GM19397 (cell line): ENCODE measurements around the gene ELOVL6.
A peak's percentile ranks its signal among the peaks of the same experiment; 100 is the strongest.
"Not testable (repeated sequence)": the region's sequence is repeated elsewhere in the genome, so short reads cannot be mapped to it uniquely, and the experiment has no call there.

Experiments
- ATAC-seq: cut with Tn5 transposase; IDR thresholded peaks from one replicate; pipeline ENCODE4 v1.9.1; 2021; ENCODE audit warnings: mild to moderate bottlenecking, moderate library complexity; ENCODE audit not compliant: unreplicated experiment

ELOVL6 gene

GRCh38 chr4:110198435-110199416, at the start of gene ELOVL6:
TSS of gene ELOVL6 (minus strand) at chr4:110198615. CDS start at chr4:110198335, 280 bp downstream.
- ATAC-seq = no peak

GRCh38 chr4:110248100-110248499, 49.7 kb upstream of the ELOVL6 start:
- no peak for ATAC-seq

GRCh38 chr4:110247591-110247990, 49.2 kb upstream of the ELOVL6 start:
- no peak for ATAC-seq

DNA sequence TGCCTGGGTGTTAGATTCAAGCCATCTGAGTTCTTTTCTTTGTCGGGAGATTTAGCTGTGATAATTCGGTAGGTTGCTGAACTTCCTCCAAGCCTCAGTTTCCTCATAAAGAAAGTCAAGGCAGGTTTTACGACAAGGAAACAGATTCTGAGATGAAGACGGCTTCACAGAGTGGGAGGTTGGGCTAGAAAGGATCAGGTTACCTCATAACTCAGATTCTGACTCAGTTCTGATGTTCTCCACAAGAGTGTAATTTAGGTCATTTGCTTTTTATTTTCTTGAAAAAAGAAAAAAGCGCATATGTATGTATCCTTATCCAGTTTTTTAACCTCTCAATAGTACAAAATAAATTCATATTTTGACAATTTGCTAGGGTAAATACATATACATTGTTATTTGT, 47.2 kb upstream of the ELOVL6 start:
- no peak for ATAC-seq

DNA sequence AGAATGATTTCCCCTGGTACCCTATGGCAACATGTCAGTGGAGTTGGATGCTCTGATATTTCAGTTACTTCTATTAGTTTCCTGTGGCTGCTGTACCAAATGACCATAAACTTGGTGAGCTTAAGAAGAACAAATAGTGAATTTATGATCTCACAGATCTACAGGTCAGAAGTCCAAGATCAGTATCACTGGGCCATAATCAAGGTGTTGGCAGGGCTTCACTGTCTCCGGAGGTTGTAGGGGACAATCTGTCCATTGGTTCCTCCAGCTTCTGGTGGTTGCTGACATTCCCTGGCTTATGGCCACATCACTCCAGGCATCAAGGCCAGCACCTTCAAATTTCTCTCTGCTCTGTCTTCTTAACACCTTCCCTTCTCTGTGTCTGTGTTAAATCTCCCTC, 37.9 kb upstream of the ELOVL6 start:
- no peak for ATAC-seq

- ATAC-seq = not testable (repeated sequence)
Observed at GRCh38 chr4:110233581-110233980, 35.2 kb upstream of the ELOVL6 start.

GRCh38 chr4:110231869-110232268, 33.5 kb upstream of the ELOVL6 start:
- ATAC-seq = no peak

DNA sequence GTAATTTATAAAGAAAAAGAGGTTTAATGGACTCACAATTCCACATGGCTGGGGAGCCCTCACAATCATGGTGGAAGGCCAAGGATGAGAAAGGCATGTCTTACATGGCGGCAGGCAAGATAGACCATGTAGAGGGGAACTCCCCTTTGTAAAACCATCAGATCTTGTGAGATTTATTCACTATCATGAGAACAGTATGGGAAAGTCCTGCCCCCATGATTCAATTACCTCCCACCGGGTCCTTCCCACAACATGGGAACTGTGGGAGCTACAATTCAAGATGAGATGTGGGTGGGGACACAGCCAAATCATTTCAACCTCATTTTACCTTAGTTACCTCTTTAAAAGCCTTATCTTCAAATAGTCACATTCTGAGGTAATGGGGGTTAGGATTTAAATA, 30.9 kb upstream of the ELOVL6 start:
- no peak for ATAC-seq

DNA sequence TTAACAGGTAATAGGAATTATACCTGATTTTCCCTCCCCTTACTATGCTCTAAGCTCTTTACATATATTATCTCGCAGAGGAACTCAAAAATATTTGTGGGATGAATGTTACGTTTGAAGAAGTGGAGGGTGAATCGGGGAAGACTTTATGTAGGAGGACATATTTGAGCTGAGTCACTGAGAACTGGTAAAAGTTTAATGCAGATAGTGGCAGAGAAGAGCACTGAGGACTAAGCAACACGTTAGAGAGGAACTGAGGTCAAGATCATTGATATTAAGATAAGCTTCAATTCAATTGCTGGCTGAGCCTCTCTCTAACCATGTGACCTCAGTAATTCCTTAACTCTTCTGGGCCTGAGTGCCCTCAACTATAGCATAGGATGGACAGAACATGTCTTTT, 26.4 kb upstream of the ELOVL6 start:
- ATAC-seq = no peak

DNA sequence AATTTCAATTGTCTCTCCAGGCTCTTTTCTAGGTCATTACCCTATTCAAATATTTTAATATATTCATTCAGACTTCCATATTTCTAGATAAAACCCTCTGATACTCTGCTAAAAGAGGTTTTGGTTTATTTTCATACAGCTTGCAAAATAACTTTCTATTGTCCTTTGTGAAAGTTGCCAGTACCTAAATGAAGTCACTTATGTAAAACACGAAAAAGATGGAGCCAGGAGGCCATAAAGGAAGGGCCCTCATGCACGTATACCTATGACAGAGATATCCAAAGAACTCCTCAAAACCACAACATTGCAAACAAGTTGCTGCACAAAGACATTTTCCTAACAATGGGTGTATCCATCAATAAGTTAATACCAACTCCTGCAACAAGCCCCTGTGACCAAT, 25.7 kb upstream of the ELOVL6 start:
- ATAC-seq = no peak

GRCh38 chr4:110218935-110219334, 20.5 kb upstream of the ELOVL6 start:
- ATAC-seq = not testable (repeated sequence)

- not testable (repeated sequence) for ATAC-seq
Observed at GRCh38 chr4:110217181-110217580, 18.8 kb upstream of the ELOVL6 start.

- ATAC-seq = no peak
Observed at GRCh38 chr4:110216129-110216528, 17.7 kb upstream of the ELOVL6 start.

- ATAC-seq = no peak
Observed at GRCh38 chr4:110211770-110212061, 13.3 kb upstream of the ELOVL6 start.

DNA sequence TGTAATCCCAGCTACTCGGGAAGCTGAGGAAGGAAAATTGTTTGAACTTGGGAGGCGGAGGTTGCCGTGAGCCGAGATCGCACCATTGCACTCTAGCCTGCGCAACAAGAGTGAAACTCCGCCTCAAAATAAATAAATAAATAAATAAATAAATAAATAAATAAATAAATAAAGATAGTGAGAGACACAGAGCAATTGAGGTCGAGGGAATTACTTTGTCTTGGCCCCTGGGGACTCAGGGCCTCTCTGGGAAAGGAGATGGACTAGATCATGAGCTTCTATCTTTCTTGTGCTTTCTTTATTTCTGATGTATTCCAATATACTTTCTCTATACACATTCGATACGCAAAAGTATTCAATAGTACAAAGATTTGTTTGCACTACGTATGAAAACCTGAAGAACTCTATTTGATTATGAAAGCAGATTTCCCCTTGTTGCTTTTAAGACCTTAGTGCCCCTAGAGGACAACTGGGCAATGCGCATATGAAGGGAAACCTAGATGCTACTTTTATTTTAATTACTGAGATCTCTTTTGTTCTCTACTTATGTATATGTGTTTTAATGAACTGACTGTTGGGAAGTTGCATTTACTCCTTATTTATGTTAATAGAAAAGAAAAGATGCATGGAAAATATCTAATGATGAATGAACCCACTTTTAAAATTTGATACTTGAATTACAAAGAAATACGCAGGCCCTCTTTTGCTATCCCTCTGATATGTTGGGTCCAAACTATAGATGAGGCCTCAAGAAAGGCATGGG, 12.8 kb upstream of the ELOVL6 start:
- ATAC-seq = peak; percentile 84

GRCh38 chr4:110208419-110208818, 10.0 kb upstream of the ELOVL6 start:
- no peak for ATAC-seq

DNA sequence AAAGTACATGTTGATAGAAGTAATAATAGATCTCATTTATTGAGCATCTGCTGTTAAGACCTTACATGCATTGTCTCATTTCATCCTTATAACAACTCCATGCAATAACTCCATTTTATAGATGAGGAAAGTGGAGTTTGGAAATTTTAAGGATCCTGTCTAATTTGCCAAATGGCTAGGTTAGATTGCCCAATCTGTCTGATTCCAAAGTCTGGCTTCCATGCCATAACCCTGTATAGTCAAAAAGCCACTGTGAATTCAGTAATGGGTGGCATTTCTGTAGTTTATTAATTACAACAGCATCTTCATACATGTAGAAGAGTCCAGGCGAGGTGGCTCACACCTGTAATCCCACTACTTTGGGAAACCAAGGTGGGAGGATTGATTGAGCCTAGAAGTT, 8.8 kb upstream of the ELOVL6 start:
- ATAC-seq = no peak

GRCh38 chr4:110202024-110202423, 3.6 kb upstream of the ELOVL6 start:
- no peak for ATAC-seq

DNA sequence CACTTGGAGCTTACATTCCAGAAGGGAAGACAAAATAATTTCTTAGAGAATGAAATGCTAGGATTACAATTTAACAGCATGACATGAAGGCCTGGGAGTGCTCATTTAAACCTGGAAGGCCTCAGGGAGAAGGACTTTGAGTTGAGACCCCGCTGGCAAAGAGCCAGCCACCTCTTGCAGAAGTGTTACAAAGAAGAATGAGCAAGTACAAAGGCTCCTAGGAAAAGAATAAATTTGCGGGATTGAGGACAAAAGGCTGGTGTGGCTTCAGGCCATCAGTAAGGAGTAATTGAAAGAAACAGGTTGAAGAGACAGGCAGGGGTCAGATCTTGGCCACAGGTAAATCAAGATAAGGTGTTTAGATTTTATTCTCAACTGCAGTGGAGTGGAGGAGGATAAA, 3.1 kb upstream of the ELOVL6 start:
- no peak for ATAC-seq

GRCh38 chr4:110200689-110201088, 2.3 kb upstream of the ELOVL6 start:
- ATAC-seq = no peak

DNA sequence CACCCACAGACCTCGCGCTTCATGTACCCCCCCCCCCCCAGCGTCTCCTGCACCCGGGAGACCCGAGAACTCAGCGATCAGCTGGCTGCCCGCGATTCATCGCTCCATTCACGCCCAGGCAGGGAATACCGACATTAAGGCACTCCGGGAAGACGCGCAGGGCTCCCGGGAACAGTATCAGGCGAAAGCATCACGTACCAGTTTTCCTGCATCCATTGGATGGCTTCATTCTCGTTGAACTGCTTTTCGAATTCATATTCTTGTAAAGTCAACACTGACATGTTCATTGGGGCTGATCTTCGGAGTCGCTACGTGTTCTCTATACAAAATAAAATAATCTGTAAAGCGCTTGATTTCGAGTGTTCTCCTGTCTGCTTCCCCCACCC, 373 bp downstream of the ELOVL6 start:
- no peak for ATAC-seq

GRCh38 chr4:110197529-110198042, 829 bp downstream of the ELOVL6 start:
- ATAC-seq = no peak
